Measurements from ENCODE around the gene KRT83. TPM values are rescaled to one million over a fixed set of nuclear protein-coding genes. Genes with fewer than 3 reads are reported as not detected.
A peak's percentile ranks its signal among the peaks of the same experiment; 100 is the strongest.

The KRT83 gene
- polyA plus RNA-seq, 1 of the 3 experiments (the other 2 are of a cell fraction): 0.03 TPM

DNA sequence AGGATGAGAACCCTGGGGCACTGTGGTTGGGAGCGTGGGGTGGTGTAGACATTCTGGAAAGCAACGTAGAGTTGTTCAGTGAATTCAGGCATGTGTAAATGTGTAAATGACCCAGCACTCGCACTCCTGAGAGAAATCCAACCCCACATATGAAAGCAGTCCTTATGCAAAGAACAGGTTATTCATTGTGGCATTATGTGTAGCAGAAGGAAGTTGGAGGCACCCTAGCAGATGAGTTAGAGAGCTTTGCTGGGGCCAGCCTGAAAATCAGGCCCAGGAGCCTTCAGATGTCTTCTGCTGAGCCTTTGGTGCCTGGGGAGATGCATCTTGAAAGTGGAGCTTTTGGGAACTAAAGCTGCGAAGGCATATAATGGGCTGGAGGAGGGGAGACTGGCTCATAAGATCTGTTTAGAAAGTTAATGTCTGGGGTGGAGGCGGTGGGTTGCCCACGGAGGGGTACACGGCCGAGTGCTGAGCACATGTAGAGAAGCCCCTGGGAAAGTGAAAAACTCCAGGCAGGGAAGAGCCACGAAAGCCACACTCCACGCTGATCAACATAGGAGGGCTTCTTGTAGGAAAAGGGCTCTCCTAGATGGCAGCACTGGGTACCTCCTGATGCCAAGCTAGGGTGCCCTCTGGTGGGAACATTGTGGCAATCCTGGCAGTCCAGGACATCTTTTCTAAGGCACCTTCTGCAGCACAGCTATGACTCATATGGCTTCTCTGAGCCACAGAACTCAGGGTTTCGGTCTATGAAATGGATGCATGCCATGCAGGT is 6.0 kb upstream of the KRT83 start:
- Histone ChIP-seq H3K27me3 (ENCODE audit: insufficient read depth) (no peaks in the 10 kb centered on the region; the same call in 1 of the 2 replicates), H3K79me2 (ENCODE audit: insufficient read depth) (no peaks in the 10 kb centered on the region), H2AFZ (ENCODE audit: low read depth) (no peak overlapping the region), H3K4me3 (ENCODE audit: low read depth in 2 of 2, low read length in 1 of 2) (no peak overlapping the region), H3K4me1 (ENCODE audit: control insufficient read depth in 1 of 2, insufficient read depth in 2 of 2, low read depth in 1 of 2, low read length in 1 of 2) (peaks cover 0 to 6% of the 10 kb centered on the region in 2 experiments; a peak in 1 of 4 replicates), H3K36me3 (replicated peaks in 1 of 2; ENCODE audit: control insufficient read depth in 1 of 2, insufficient read depth in 2 of 2, low read length in 1 of 2) (no peaks in the 10 kb centered on the region), H3K4me2 (no peak overlapping the region), H3K9me2 (no peaks in the 10 kb centered on the region), H3K9ac (no peak overlapping the region), H3K9me3 (no peaks in the 10 kb centered on the region), H3K27ac (ENCODE audit: low read depth in 2 of 2, low read length in 1 of 2) (no peak overlapping the region), H3F3A (replicated peaks; ENCODE audit: insufficient read depth) (no peaks in the 10 kb centered on the region), H4K20me1 (ENCODE audit: insufficient read depth) (no peaks in the 10 kb centered on the region)
- TF ChIP-seq RCOR1 (IDR thresholded peaks at IDR 0.05; ENCODE audit: low read length): peak; percentile 71
- 0 out of 2 replicates have a peak, but pooled peaks have one; percentile 24 for TF ChIP-seq TCF12 (IDR thresholded peaks at IDR 0.05)
- TF ChIP-seq FOXJ3 (CRISPR knock-in tag; IDR thresholded peaks at IDR 0.05): no peak
- peak; percentile 99 for TF ChIP-seq SMC3 (IDR thresholded peaks at IDR 0.05; ENCODE audit: low read depth, low read length)
- TF ChIP-seq, protein P1, sequence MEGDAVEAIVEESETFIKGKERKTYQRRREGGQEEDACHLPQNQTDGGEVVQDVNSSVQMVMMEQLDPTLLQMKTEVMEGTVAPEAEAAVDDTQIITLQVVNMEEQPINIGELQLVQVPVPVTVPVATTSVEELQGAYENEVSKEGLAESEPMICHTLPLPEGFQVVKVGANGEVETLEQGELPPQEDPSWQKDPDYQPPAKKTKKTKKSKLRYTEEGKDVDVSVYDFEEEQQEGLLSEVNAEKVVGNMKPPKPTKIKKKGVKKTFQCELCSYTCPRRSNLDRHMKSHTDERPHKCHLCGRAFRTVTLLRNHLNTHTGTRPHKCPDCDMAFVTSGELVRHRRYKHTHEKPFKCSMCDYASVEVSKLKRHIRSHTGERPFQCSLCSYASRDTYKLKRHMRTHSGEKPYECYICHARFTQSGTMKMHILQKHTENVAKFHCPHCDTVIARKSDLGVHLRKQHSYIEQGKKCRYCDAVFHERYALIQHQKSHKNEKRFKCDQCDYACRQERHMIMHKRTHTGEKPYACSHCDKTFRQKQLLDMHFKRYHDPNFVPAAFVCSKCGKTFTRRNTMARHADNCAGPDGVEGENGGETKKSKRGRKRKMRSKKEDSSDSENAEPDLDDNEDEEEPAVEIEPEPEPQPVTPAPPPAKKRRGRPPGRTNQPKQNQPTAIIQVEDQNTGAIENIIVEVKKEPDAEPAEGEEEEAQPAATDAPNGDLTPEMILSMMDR (IDR thresholded peaks at IDR 0.05): peak; percentile 93
- peak; percentile 35; the same call in 1 of the 2 replicates for TF ChIP-seq YY1 (IDR thresholded peaks at IDR 0.05; ENCODE audit: low read depth)
- TF ChIP-seq, protein P2, sequence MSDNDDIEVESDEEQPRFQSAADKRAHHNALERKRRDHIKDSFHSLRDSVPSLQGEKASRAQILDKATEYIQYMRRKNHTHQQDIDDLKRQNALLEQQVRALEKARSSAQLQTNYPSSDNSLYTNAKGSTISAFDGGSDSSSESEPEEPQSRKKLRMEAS (IDR thresholded peaks at IDR 0.05; ENCODE audit: low read depth): 0 out of 2 replicates have a peak, but pooled peaks have one; percentile 39
- peak; percentile 74 for TF ChIP-seq JUND (IDR thresholded peaks at IDR 0.05)
- TF ChIP-seq FOSL2 (IDR thresholded peaks at IDR 0.05; ENCODE audit: borderline replicate concordance, low read depth): peak; percentile 81
- TF ChIP-seq EP300 (IDR thresholded peaks at IDR 0.05; ENCODE audit: borderline replicate concordance in 1 of 2, low read depth in 1 of 2, low read length in 1 of 2): peak in 1 of 2 experiments; percentile 15; a peak in 1 of 4 replicates
- peak; percentile 62 for TF ChIP-seq NFIC (IDR thresholded peaks at IDR 0.05; ENCODE audit: borderline replicate concordance)
- TF ChIP-seq FOXM1 (IDR thresholded peaks at IDR 0.05; ENCODE audit: low read depth): no peak
- TF ChIP-seq, protein P3, sequence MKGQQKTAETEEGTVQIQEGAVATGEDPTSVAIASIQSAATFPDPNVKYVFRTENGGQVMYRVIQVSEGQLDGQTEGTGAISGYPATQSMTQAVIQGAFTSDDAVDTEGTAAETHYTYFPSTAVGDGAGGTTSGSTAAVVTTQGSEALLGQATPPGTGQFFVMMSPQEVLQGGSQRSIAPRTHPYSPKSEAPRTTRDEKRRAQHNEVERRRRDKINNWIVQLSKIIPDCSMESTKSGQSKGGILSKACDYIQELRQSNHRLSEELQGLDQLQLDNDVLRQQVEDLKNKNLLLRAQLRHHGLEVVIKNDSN (IDR thresholded peaks at IDR 0.05; ENCODE audit: borderline replicate concordance, low read depth): no peak
- TF ChIP-seq RAD21 (IDR thresholded peaks at IDR 0.05; ENCODE audit: low read length): peak; percentile 94
- peak; percentile 29 for TF ChIP-seq CHD2 (IDR thresholded peaks at IDR 0.05; ENCODE audit: low read length, partially characterized antibody)
- 25% methylated on average over 10 of the region's 11 CpGs for WGBS (ENCODE audit: low lambda C conversion rate)
- POLR2A ChIA-PET: interaction anchor here (1.3 kb wide), 1 partner anchor 127 kb away, joined by 4 read pairs; no protein-coding TSS in a partner anchor
- CTCF ChIA-PET: interaction anchor here (0.6 to 12.6 kb wide), 63 partner anchors 8 to 655 kb away, joined by 3 to 218 read pairs (median 5); partner anchors contain the start of genes KRT80 and KRT86
- peak; percentile 91 for DNase-seq

All from SK-N-SH (cell line).